Fibroblast of mammary gland (primary cell): ENCODE data around the gene TERT.
A peak's percentile ranks its signal among the peaks of the same experiment; 100 is the strongest.

ENCODE experiments used
- DNase-seq: peaks from one replicate; pipeline ENCODE4 v3.0.0-alpha.2; 2010; ENCODE audit warnings: low read depth
- H3K4me3 ChIP-seq: 2 replicates; pipeline ENCODE4 v1.5.1; 2011; ENCODE audit warnings: low read depth, mild to moderate bottlenecking, low read length, moderate library complexity; ENCODE audit not compliant: control insufficient read depth
- CTCF ChIP-seq: conservative IDR thresholded peaks from 2 replicates; pipeline ENCODE4 v1.5.1; 2011; ENCODE audit warnings: low read depth, low read length, inconsistent platforms; ENCODE audit not compliant: control insufficient read depth, insufficient read depth

The TERT gene

GRCh38 chr5:1265461-1266455 is 29.1 kb downstream of the TERT start:
- TF ChIP-seq CTCF: no peak
- no peak for DNase-seq
- no peak overlapping the region for H3K4me3 ChIP-seq

DNA sequence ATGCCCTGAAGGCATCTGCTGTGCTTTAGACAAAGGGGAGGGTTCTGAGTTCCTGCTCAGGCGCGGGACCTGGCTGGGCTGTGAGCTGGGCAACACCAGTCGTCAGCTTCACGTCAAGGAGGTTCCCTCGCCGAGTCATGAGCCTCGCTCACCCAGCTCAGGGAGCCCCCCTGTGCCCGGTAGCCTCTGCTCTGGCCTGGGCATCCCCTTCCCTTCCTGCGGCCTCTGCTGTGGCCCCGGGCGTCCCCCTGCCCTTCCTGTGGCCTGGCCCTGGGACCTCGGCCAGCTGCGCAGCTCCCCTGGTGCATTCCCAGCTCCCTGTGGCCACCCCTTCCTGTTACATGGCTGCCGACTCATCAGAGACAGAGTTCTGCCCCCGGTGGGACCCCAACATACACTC is 29.8 kb downstream of the TERT start:
- no peak for DNase-seq
- no peak overlapping the region for H3K4me3 ChIP-seq
- no peak for TF ChIP-seq CTCF

DNA sequence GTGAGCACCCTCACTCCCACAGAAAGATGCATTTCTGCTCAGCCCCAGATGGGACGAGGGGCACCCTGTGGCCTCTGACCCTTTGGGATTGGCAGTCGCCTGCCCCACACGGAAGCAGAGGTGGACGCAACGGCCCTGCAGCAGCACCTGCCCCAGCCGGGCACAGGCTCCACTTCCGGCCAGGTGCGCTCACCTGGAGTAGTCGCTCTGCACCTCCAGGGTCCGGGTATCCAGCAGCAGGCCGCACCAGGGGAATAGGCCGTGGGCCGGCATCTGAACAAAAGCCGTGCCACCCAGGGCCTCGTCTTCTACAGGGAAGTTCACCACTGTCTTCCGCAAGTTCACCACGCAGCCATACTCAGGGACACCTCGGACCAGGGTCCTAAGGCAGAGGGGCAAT is 30.7 kb downstream of the TERT start:
- no peak overlapping the region for H3K4me3 ChIP-seq
- TF ChIP-seq CTCF: no peak
- no peak for DNase-seq

- TF ChIP-seq CTCF: no peak
- peak; percentile 16 for DNase-seq
- H3K4me3 ChIP-seq: no peak overlapping the region
These were observed 32.5 kb downstream of the TERT start for GRCh38 chr5:1262381-1262780.

GRCh38 chr5:1261643-1262042 is 33.2 kb downstream of the TERT start:
- no peak for TF ChIP-seq CTCF
- no peak overlapping the region for H3K4me3 ChIP-seq
- no peak for DNase-seq

- H3K4me3 ChIP-seq: no peak overlapping the region
- no peak for DNase-seq
- no peak for TF ChIP-seq CTCF
These were observed 34.9 kb downstream of the TERT start for GRCh38 chr5:1259806-1260480.
